BJ (cell line): ENCODE measurements around the gene TMEM271. TPM values are rescaled to one million over a fixed set of nuclear protein-coding genes. Genes with fewer than 3 reads are reported as not detected.
"Not testable (repeated sequence)": the region's sequence is repeated elsewhere in the genome, so short reads cannot be mapped to it uniquely, and the experiment has no call there.

Experiments used
- CTCF ChIA-PET: fragments of 350-600 bp; formaldehyde crosslinking; extraction: SDS; loops from one replicate; lab custom pipeline; 2021; ENCODE audit warnings: antibody characterized with exemption, inconsistent platforms; lab: Yijun Ruan, JAX
- POLR2A ChIA-PET: fragments of 300-600 bp; sonication (Branson Sonifier 250); formaldehyde crosslinking; extraction: SDS; loops from one replicate; lab custom pipeline; 2021; ENCODE audit warnings: antibody characterized with exemption; lab: Charles Lee
- DNase-seq: peaks from one replicate; pipeline ENCODE4 v3.0.0-alpha.2; 2011; ENCODE audit warnings: low read depth
- H3K27me3 ChIP-seq: 2 replicates; pipeline ENCODE4 v1.6.0; 2011; ENCODE audit warnings: low read length; ENCODE audit not compliant: control insufficient read depth, insufficient read depth
- H3K36me3 ChIP-seq: 2 replicates; pipeline ENCODE4 v1.5.1; 2011; ENCODE audit warnings: low read length; ENCODE audit not compliant: control insufficient read depth, insufficient read depth
- H3K4me3 ChIP-seq: 2 replicates; pipeline ENCODE4 v1.5.1; 2011; ENCODE audit warnings: low read depth, mild to moderate bottlenecking, control low read depth, low read length
- CTCF ChIP-seq: IDR thresholded peaks from 2 replicates; pipeline ENCODE4 v1.5.1; 2011; ENCODE audit warnings: low read depth, mild to moderate bottlenecking, control low read depth, inconsistent platforms, low read length, moderate library complexity; ENCODE audit not compliant: insufficient read depth
- polyA plus RNA-seq: library from polyadenylated mRNA; depleted of rRNA; stranded (reverse); fragments of >200 nt; gene quantifications from 2 replicates; pipeline ENCODE4 v1.2.3, GENCODE V29; 2011

TMEM271 gene
- polyA plus RNA-seq, 1 experiment = not detected

- Histone ChIP-seq H3K27me3 (peaks cover 5% of the 10 kb centered on the region), H3K4me3 (no peak overlapping the region), H3K36me3 (no peaks in the 10 kb centered on the region)
- ChIA-PET POLR2A (no interaction called here), CTCF (no interaction called here)
- no peak for DNase-seq
- no peak for TF ChIP-seq CTCF
Measured at GRCh38 chr4:568351-568652, 7.8 kb downstream of the TMEM271 start.

DNA sequence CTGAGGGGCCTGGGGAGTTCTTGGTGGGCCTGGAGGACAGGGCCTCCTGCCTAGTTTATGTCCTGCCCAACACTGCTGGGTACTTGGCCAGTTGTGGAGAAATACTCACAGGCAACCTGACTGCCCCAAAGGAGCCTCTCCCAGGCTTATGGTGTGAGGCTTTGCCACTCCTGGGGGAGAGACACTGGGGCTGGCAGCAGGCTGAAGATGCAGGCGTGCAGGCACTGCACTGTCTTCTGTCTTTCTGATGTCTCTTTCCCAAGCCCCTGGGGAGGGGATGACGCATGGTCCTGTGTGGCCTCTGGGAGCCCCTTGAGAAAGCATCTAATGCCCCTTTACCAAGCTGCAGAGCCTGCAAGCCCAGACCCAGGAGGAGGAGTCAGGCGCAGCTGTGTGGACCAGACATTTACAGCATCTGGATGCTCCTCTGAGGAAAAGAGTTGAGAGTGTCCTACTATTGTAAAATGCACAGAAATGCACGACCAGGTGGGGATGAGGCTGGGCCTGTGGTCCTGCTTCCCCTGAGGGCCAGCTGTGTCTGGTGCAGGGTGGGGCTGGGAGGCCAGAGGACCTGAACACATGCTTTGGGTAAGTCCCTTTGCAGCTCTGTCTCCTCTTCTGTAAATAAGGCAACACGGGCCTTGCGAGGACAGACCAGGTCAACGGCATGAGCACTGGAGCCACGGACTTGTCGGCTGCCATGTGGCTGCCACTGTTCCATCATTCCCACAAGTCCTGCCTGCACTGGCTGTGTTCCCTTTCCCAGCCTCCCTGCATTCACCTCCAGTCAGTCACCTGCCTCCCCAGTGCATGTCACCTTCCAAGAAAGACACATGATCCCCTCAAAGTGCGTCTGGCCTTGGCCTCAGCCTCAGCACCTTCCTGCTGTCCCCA is 8.4 kb downstream of the TMEM271 start:
- Histone ChIP-seq H3K27me3 (peaks cover 2% of the 10 kb centered on the region; the same call in 1 of the 2 replicates), H3K4me3 (no peak overlapping the region), H3K36me3 (no peaks in the 10 kb centered on the region)
- DNase-seq = no peak
- no peak for TF ChIP-seq CTCF
- ChIA-PET CTCF (no interaction called here), POLR2A (no interaction called here)

- H3K36me3 ChIP-seq = no peaks in the 10 kb centered on the region
- ChIA-PET POLR2A (no interaction called here), CTCF (no interaction called here)
- no peak for TF ChIP-seq CTCF
- H3K27me3 ChIP-seq = peaks cover 2% of the 10 kb centered on the region; the same call in 1 of the 2 replicates
- no peak for DNase-seq
- no peak overlapping the region for H3K4me3 ChIP-seq
Measured at GRCh38 chr4:566508-567295, 9.4 kb downstream of the TMEM271 start.

GRCh38 chr4:566035-566434 is 10.1 kb downstream of the TMEM271 start:
- ChIA-PET CTCF (no interaction called here), POLR2A (no interaction called here)
- Histone ChIP-seq H3K36me3 (no peaks in the 10 kb centered on the region), H3K4me3 (no peak overlapping the region), H3K27me3 (peaks cover 2% of the 10 kb centered on the region; the same call in 1 of the 2 replicates)
- no peak for TF ChIP-seq CTCF
- no peak for DNase-seq

- DNase-seq, H3K36me3 ChIP-seq, CTCF ChIA-PET, H3K27me3 ChIP-seq, POLR2A ChIA-PET, H3K4me3 ChIP-seq: not testable (repeated sequence)
Measured at GRCh38 chr4:565614-566013, 10.5 kb downstream of the TMEM271 start.

DNA sequence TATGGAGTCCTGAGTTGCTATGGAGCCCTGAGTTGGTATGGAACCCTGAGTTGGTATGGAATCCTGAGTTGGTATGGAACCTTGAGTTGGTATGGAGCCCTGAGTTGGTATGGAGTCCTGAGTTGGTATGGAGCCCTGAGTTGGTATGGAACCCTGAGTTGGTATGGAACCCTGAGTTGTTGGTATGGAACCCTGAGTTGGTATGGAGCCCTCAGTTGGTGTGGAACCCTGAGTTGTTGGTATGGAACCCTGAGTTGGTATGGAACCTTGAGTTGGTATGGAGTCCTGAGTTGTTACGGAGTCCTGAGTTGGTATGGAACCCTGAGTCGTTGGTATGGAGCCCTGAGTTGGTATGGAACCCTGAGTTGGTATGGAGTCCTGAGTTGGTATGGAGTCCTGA is 13.6 kb downstream of the TMEM271 start:
- H3K36me3 ChIP-seq, POLR2A ChIA-PET, DNase-seq, H3K27me3 ChIP-seq, H3K4me3 ChIP-seq, CTCF ChIA-PET: not testable (repeated sequence)
